ENCODE data around the gene CSAD.

The CSAD gene

GRCh38 chr12:53198486-53199110, 17.9 kb upstream of the CSAD start:
- TF ChIP-seq CTCF (IDR thresholded peaks at IDR 0.05; ENCODE audit: insufficient read depth, low read depth, low read length, missing control alignments), result no peak
- no peak for DNase-seq (ENCODE audit: low read depth)
- H3K4me3 ChIP-seq (ENCODE audit: low read depth, low read length), result no peak overlapping the region

- H3K4me3 ChIP-seq (ENCODE audit: low read depth, low read length), result no peak overlapping the region
- no peak for TF ChIP-seq CTCF (IDR thresholded peaks at IDR 0.05; ENCODE audit: insufficient read depth, low read depth, low read length, missing control alignments)
- DNase-seq (ENCODE audit: low read depth), result no peak
These were observed 16.4 kb upstream of the CSAD start for GRCh38 chr12:53197011-53197640.

GRCh38 chr12:53196486-53196885, 15.8 kb upstream of the CSAD start:
- H3K4me3 ChIP-seq (ENCODE audit: low read depth, low read length), result no peak overlapping the region
- no peak for DNase-seq (ENCODE audit: low read depth)
- TF ChIP-seq CTCF (IDR thresholded peaks at IDR 0.05; ENCODE audit: insufficient read depth, low read depth, low read length, missing control alignments), result no peak

- DNase-seq (ENCODE audit: low read depth), result no peak
- H3K4me3 ChIP-seq (ENCODE audit: low read depth, low read length), result no peak overlapping the region
- no peak for TF ChIP-seq CTCF (IDR thresholded peaks at IDR 0.05; ENCODE audit: insufficient read depth, low read depth, low read length, missing control alignments)
These were observed 15.0 kb upstream of the CSAD start for GRCh38 chr12:53195516-53196420.

- no peak overlapping the region for H3K4me3 ChIP-seq (ENCODE audit: low read depth, low read length)
- TF ChIP-seq CTCF (IDR thresholded peaks at IDR 0.05; ENCODE audit: insufficient read depth, low read depth, low read length, missing control alignments), result no peak
- DNase-seq (ENCODE audit: low read depth), result no peak
These were observed 14.2 kb upstream of the CSAD start for GRCh38 chr12:53194973-53195372.

GRCh38 chr12:53193985-53194716, 13.4 kb upstream of the CSAD start:
- no peak overlapping the region for H3K4me3 ChIP-seq (ENCODE audit: low read depth, low read length)
- DNase-seq (ENCODE audit: low read depth), result no peak
- no peak for TF ChIP-seq CTCF (IDR thresholded peaks at IDR 0.05; ENCODE audit: insufficient read depth, low read depth, low read length, missing control alignments)
